GM19328 (cell line): ENCODE data around the gene SUSD3.
"Not testable (repeated sequence)": the region's sequence is repeated elsewhere in the genome, so short reads cannot be mapped to it uniquely, and the experiment has no call there.

Source experiments
- ATAC-seq: cut with Tn5 transposase; IDR thresholded peaks from one replicate; pipeline ENCODE4 v1.9.1; 2021; ENCODE audit warnings: mild to moderate bottlenecking, moderate library complexity; ENCODE audit not compliant: unreplicated experiment

The SUSD3 gene

DNA sequence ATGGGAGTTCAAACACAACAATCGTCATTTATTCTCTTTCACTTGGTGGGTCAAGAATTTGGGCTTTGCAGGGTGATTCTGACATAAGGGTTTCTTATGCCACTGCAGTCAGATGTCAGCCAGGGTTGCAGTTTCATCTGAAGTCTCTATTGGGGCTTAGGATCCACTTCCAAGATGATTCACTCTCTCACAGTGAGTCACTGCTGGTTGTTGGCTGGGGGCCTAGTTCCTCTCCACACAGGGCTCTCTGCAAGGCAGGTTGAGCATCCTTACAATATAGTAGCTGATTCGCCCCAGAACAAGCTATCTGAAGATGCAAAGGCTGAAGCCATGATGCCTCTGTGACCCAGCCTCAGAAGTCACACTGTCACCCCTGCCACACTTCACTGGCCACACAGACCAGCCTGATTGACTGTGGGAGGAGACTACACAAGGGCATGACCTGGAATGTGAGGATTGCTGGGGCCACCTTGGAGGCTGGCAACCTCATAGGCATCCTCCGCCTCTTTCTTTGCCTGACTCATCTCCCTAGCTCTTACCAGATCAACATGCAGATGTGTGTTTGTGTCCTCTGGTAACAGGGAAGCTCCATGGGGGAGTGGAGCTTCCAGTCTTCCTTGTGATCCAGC, 33.1 kb downstream of the SUSD3 start:
- ATAC-seq = no peak

DNA sequence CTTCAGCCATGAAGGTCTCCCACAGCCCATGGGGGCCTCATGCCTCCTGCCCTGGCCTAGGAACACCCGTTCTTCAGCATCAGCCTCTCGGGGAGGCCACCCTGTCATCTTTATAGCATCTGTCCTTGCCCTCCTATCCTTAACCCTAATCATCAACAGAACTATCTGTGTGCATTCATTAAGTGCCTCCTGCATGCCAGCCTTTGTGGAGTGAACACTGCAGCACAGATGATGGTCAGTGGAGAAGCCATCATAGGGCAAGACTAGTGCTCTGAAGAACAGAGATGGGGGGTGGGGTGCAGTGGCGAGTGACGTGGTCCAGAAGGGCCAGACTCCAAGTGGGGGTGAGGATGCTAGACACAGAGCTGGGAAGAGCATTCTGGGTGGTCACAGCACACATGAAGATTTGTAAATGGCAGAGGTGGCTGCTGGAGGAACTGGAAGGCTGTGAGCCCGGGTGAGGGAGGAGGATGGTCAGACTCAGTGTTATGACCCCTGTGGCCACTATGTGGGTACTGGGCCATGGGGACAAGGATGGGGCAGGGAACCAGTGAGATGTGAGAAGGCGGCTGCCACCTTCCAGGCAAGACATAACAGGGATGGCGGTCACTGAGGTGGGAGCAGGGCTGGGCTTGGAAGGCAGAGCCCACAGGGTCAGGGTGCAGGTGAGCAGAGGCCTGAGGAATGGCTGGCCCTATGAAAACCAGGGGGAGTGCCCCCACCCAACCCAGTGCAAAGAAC, 33.9 kb downstream of the SUSD3 start:
- no peak for ATAC-seq

DNA sequence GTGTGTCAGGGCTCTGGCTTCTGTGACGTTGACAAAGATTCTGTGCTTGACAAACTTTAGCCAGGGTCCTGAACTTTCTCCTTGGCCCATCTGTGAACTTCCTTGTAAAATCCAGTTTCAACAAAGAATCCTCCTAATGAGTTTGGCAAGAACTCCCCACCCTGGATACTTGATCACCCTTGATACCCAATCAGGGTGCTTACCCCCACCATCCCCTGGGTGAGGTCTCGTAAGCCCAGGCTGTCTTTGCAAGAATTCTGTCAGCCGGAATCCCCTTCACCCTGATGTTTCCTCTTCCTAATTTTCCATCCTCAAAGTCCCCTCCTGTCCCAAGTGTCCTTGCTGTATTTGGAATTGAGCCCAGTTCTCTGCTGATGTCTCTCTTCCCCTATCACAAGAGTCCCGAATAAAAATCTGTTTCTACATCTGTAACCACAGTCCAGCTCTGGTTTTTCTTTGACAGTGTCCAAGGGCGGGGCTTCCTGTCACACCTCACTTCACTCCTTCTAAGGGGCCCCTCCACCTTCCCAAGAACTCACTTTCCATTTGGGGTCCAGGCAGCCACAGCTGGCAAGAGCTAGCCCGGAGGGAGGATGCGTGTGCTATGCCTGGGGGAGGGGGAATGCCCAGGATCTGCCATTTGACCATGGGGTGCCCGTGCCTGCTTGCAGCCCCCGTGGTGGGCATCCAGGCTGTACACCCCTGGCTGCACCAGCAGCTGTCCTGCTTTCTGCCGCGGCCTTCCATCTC, 34.8 kb downstream of the SUSD3 start:
- no peak for ATAC-seq

DNA sequence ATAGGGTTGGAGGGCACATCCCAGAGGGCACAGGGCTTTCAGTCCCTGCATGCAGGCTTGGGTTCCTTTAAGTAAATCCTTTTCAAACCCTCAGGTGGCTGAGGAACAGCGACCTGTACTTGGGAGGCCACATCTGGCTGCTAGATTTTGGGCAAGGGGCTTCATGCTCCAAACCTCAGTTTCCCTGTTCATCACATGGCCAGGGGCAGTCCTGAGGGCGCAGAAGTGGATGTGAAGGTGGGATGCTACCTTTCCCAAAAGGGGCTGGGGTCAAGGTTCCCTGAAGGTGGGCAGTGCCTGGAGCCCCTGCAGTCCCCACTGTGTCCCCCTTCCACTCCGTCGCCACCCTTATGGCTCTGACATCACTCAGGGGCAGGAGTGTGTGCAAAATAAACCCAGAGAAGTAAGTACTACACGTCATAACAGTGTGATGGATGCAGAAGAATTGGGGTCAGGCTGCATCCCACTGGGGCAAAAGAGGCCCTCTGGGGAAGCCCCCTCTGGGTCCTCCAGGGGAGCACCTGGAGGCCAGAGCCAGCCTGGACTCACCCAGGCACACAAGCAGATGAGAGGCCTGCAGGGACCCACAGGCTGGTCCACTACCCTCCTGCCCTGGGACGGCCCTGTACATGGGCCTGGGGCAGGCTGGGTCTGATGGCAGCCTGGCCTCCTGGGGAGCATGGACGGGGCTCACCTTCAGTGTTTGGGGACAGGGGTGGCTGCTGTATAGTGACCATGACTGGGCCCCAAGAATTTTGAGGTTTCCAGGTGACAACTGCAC, 35.6 kb downstream of the SUSD3 start:
- ATAC-seq = no peak

DNA sequence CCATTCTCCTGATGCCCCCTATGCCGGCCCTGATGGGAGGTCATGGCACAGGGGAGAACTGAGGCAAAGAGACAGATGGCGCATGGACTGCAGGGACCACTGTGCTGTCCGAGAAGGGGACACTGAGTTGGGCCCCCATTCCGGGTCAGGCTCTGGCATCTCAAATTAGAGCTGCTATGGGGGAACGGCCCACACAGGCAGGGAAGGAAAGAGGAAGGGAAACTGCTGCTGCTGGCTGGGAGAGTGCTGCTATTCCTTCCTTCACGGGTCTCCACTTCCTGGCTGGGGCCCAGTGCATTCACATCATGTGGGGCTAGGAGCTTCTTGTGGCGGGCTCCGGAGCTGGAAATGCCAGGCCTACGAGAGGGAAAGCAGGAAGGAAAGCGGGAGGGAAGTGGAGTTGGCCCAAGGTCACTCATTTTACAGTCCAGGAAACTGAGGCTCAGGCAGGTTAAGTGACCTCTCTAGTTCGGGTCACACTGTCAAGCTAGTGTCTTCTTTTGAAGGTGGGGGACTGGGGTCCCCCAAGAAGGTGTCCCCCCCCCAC, 36.2 kb downstream of the SUSD3 start:
- no peak for ATAC-seq

DNA sequence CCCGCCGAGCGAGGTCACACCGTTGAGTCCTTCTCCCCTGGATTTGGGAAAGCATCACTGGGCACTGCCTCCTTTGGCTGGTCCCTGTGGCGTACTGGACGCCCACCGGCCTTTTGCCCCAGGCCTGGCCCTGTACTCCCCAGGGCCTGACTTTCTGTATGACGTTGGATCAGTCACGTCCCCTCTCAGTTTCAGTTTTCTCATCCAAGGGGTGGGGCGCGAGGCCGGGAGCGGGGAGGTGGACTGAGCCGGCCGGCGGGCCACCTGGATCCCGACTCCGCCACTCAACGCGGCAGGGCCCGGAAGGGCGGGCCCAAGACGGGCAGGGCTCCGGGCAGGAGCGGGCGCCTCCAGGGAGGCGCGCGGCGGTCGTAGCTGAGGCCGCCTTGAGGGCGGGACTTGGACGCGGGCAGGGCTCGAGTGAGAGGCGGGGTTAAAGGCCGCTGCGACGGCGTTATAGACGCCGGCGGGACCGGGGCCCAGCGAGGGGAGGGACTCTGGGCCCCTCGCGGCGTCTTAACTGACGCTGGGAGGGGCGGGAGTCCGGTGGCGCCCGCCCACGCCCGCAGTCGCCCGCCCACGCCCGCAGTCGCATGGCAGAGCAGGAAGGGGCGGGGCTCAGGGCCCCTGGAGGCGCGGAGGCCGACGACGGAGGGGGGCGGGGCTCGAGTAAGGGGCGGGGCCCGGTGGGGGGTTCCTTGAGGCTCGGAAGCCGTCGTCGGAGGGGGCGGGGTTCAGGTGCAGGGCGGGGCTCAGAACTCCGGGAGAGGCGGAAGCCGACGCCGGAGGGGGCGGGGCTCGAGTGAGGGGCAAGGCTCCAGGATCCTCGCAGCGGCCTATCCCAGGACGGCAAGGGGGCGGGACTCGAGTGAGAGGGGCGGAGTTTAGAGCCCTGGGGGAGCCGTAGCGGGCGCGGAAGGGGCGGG, 37.0 kb downstream of the SUSD3 start:
- peak; percentile 66 for ATAC-seq

DNA sequence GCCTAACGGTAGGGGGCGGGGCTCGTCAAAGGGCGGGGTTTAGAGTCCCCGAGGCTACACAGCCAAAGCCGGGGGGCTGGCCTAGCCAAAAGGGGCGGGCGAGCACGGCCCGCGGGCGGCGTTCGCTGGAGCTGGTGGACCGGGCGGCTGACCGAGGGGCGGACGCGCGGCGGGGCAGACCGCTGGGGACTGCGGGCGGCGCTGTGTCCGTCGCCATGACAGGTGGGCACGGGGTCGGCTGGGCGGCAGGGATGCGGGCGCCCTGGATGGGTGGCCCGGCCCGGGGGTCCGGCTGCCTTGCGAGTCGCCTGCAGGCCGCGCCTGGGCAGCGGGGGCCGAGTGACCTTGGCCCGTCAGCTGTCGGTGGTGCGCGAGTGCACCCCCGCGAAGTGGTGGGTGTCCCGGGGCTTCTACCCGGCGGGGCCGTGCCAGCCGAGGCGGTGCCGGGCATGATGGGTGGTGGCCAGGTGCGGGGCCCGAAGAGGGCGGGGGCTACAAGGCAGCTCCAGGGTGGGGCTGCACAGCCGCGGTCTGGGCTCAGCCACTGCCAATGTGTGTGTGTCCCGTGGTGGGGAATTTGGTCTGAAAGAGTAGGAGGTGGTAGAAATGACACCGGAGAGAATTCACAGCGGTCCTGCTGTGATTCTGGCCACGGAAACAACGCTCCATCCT, 37.8 kb downstream of the SUSD3 start, which contains the start of gene CARD19:
Gene CARD19, plus strand, starts transcription at position 87 of the 672 bp plus-strand sequence. Its CDS starts 129 bp downstream, at position 216.
- peak; percentile 12 for ATAC-seq

DNA sequence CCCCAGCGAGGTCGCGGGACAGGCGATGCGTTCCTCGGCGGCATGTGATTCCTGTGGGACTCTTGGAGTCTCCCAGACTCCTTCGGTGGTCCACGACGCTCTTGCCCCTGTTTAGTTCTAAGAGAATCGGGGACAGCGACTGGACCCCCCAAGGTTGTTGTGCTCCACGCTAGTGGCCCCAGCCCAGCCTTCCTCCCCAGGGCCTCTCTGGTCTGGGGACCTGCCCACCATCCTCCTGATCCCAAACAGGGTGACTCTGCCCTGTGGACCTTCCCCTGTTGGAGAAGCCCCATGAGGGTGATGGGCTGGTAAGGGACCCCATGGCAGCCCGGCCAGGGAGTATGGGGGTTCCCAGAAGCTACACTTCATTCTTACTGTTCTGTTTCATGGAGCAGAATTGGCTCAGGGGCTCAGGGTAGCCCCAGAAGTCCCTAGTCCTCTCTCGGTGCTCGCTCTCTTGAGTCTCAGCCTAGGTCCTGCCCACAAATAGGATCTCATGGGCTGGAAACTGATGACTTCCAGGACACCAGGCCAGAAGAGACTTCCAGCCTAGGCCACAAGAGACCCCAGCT, 38.4 kb downstream of the SUSD3 start:
- no peak for ATAC-seq

DNA sequence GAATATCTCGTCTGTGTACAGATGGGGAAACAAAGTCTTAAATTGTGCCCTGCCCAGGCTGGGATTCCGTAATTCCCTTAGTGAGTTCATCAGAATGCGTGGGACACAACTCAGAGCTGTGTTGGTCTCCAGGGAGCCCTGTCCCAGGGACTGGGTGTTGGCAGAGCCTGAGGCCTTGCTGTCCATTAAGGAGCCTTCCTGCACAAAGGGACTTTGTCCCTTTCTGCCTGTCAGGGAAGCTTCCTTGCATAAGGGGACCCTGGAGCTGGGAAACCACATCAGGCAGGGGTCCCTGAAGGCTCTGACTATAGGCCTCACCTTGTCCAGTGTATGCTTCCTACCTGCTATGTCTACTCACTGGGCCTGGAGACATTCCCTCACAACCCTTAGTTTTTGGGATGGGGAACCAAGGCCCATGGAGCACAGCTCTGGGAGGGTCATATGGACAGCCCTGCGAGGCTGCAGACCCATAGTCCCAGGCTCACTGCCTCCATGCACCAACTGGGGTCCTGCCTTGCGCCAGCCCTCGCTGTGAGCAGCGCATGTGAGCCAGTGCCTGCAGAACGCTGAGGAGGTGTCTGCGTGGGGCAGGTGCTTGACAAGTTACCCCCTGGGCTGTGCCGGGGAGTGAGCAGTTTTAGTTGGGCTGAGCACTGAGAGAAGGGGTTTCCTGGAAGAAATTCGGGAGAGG, 39.2 kb downstream of the SUSD3 start:
- ATAC-seq = no peak

DNA sequence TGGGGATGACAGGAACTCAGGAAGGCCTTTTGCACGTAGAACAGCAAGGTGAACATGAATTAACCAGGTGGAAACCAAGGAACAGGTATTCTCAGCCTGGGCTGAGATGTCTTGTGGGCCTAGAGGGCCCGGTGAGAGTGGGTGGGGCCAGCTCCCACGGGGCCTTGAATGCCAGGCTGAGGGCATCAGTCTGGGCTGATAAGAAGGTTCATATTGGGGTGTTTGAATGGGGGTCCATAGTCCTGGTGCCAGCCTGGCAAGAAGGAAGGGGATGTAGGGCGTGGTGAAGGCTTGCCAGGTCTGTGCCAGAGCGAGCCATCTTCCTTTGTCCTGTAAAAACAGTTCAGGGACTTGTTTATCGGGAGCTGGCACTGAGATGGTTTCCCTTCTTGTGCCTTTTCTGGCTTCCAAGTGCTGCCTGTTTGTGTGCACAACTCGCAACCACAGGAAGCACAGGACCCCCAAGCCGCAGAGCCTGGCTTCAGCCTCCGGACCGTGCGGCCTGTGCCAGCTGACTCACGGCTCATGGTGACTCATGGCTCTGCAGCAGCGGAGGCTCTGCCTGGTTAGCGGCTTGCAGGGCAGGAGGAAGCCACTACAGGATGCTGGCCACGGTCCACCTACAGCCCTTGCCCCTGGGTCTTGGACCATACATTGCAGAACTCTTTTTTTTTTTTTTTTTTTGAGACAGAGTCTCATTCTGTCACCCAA, 39.9 kb downstream of the SUSD3 start:
- ATAC-seq = no peak

DNA sequence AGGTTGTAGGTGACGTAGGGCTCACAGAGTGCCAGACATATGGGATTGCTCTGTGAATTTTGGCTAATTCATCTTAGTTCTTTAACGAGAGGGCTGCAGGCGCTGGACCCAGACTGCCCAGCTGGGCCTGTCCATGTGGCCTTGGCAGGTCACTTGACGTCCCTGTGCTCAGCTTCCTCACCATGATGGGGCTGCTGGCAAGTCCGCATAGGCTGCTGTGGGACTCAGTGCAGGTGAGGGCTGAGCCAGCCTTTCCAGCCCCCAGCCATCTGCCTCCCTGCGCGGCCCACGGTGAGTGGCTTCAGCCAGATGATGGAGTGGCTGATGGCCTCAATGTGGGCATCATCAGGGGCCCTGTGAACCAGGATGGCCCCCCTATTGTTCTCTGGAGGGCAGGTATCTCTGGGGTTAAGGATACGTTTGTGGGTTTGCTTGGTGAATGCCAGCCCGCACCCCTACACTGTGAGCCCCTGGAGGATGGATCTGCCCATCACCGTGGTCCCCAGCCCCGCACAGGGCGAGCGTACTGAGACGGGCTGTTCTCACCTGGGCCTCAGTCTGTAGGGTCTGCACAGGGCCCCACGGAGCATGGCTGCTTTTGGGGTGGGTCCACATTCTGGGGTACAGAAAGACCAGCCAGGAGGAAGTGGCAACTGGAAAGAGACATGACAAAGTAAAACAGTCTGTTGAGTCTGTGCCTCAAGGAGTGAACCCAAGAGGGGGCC, 41.2 kb downstream of the SUSD3 start:
- ATAC-seq = no peak

DNA sequence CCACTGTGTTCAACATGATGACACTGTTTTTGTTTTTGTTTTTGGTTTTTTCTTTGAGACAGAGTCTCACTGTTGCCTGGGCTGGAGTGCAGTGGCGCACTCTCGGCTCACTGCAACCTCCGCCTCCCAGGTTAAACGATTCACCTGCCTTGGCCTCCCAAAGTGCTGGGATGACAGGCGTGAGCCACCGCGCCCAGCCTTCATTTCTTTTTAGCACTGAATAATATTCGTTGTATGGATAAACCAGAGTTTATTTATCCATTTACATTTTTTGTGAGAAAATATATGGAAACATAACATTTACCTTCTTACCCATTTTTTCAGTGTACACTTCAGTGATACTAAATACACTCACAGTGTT, 41.8 kb downstream of the SUSD3 start:
- ATAC-seq = no peak

DNA sequence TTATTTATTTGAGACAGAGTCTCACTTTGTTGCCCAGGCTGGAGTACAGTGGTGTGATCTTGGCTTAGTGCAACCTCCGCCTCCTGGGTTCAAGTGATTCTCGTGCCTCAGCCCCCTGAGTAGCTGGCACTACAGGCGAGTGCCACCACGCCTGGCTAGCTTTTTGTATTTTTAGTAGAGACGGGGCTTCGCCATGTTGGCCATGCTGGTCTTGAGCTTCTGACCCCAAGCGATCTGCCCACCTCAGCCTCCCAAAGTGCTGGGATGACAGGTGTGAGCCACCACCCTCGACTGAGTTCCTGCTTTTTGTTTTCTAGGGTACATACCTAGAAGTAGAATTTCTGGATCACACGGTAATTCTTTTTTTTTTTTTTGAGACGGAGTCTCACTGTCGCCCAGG, 42.6 kb downstream of the SUSD3 start:
- ATAC-seq = not testable (repeated sequence)

DNA sequence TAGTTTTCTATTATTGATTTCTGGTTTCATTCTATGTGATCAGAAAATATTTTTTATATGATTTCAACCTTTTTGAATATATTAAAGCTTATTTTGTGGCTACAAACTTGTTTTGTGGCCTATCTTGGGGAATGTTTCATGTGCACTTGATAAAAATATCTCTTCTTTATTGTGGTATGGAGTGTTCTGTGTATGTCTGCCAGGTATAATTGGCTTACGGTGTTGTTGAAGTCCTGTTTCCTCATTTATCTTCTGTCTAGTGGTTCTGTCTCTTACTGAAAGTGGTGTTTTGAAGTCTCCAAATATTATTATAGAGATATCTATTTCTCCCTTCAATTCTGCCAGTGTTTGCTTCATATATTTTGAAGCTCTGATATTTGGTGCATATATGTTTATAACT, 47.1 kb downstream of the SUSD3 start:
- no peak for ATAC-seq

DNA sequence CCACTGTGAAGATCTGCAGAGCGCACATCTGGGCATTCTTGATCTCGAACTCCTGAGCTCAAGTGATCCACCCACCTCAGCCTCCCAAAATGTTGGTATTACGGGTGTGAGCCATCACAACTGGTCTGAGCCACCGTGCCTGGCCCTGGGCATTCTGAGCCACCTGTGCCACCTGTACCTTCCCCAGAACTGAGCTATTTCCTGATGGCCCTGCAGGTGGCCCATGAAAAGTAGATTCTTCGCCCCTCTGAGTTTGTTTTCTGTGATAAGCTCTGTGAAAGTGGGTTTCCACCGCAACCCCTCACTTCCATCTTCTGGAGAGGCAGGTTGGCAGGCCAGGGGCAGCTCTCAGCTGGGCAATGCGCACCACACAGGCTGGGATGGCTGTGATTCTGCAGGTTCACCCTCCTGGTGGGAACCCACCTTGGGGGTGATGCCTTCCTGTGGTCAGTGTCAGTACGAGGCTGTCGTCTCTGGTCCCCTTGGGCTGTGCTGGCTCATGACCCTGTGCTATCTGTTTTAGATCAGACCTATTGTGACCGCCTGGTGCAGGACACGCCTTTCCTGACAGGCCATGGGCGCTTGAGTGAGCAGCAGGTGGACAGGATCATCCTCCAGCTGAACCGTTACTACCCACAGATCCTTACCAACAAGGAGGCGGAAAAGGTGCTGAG, 48.8 kb downstream of the SUSD3 start:
- no peak for ATAC-seq

DNA sequence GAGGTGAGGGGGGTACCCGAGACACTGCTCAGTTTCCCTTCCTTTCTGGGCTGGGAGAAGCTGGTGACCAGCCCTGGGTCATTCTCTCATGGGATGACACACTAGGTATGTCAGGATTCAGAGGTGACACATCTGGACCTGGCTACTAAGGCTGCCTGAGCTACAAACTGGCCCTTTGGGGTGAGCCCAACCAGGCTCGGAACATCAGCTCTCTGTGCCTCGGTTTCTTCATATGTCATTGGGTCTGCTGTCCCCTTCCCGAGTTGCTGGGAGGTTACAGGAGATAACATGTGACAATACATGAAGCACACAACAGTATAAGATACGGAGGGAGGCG, 49.3 kb downstream of the SUSD3 start:
- ATAC-seq = no peak
